ENCODE measurements around the gene EFNA1.

Gene EFNA1

DNA sequence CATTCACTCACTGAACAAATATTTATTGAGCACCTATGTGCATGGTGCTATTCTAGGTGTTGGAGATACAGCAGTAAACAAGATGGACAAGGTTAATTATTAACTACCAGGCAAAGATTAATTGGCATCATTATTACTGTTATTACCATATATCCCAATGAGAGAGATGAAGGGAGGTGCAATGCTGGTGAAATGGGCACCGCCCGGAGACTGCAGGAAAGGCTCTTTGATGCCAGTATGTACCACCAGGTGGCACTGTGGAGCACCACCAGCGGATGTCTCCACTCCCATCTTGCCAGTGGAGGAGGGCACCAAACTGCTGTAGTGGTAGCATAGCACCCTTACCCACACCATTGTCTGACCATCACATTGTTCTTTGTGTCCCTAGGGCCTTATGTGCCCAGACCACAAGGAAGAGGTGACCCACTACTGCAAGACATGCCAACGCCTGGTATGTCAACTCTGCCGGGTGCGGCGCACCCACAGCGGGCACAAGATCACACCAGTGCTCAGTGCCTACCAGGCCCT is 48.9 kb downstream of the EFNA1 start:
- DNase-seq: peak; percentile 79

DNA sequence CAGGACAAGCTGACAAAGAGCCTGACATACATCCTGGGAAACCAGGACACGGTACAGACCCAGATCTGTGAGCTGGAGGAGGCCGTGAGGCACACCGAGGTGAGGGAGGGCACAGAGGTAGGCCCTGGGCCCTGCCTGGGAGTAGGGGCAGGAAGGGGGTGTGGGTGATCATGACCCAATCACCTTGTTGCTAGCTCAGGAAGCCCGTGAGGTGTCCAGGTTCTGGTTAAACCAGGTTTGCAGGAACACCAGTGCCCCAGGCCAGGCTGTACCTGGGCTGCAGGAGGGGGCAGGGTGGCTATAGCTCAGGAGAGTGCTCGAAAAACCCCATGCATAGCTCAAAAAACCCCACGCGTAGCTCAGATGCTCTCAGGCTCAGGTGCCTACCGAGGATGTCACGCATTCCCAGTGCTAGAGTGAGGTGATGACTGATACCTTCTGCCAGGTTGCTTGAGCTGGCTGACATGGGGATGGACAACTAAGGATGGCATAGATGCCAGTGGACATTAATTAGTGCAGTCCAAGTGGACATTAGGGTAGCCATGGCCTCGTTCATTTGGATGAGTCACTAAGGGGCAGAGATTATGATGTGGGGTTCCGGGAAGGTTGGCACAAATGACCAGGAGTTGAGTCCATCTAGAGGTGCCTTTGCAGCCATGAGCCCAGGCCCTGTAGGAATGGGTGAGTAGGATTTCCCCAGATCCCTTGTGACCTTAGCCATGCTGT is 49.7 kb downstream of the EFNA1 start:
- no peak for DNase-seq

DNA sequence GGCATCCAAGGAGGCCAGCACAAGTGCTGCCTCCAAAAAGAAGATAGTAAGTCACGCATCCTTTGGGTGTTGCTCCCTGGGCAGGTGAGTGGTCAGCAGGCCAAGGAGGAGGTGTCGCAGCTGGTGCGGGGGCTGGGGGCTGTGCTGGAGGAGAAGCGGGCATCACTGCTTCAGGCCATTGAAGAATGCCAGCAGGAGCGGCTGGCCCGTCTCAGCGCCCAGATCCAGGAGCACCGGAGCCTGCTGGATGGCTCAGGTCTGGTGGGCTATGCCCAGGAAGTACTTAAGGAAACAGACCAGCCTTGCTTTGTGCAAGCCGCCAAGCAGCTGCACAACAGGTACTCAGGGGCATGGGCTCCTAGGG is 50.2 kb downstream of the EFNA1 start:
- no peak for DNase-seq

DNA sequence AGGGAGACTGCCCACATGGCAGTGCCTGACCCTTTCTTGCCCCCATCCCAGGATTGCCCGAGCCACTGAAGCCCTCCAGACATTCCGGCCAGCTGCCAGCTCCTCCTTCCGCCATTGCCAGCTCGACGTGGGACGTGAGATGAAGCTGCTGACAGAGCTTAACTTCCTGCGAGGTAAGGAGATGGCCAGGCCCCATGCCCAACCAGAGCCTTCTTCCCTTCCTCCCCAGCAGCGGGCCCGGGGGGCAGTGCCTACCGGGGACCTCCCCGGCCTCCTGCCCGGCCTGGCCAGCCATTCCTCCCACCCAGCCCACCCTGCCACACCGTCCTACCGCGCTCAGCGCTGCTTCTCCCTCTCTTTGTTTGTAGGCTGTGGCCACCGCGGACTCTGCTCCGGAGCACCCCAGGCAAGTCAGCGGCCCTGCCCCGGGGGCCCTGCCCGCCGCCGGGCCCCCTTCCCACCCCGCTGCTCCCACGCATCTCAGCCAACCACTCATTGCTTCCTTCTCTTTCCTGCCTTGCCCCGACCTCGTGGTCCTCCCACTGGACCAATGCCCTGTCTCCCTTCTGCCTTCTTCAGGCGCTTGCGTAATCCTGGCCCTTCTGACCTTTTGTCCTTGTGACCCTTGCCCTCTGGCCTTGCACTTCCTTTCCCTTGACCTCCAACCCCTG is 50.9 kb downstream of the EFNA1 start:
- DNase-seq: no peak

DNA sequence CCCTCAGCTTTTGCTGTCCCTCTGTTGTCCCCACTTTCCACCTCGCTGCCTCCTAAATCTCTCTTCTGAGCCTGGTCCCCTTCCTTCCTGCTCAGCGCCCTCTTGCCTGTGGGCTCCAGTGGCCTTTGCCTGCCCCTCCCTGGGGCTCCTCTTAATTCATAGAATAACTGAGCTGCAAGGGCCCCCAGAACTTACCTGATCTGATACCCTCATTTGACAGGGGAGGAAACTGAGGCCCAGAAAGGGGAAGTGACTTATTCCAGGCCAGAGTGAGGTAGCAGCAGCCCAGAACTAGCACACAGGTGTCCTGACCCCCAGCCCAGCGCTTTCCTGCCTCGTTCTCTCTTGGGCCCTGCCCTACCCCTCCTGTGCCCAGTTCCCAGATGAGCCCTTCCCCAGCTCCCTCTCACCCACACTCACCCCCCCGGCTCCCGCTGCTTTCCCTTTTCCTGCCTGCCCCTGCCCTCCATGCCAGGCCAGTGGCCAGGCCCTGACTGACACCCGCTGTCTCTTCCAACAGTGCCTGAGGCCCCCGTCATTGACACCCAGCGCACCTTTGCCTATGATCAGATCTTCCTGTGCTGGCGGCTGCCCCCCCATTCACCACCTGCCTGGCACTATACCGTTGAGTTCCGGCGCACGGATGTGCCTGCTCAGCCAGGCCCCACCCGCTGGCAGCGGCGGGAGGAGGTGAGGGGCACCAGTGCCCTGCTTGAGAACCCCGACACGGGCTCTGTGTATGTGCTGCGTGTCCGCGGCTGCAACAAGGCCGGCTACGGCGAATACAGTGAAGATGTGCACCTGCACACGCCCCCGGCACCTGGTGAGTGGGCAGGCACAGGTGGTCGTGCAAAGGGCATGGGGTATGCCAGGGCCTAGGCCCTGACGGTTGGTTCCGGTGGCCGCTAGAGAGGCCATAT is 51.7 kb downstream of the EFNA1 start:
- DNase-seq: no peak

DNA sequence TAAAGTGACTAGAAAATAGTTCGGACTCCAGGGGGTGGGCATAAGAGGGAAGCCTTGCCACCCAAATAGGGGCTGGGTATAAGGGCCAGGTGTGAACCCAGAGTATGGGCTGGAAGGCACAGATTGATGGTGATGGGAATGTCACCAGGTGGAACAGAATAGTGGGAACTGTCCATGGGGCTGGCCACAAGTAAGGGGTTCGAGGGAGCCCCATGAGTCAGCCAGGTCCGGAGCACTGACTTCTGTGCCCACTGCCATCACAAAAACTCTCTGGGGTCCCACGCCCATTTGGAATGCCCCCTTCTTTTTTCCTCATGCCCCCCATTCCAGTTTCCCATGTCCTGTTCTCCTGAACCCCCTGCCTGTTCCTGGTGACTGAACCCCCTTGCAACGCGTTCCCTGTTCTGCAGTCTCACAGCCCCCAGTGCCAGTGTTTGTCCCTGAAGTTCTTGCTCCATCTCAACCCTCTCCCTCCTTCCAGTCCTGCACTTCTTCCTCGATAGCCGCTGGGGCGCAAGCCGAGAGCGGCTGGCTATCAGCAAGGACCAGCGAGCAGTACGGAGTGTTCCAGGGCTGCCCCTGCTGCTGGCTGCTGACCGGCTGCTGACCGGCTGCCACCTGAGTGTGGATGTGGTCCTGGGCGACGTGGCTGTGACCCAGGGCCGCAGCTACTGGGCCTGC is 53.8 kb downstream of the EFNA1 start:
- DNase-seq: no peak

DNA sequence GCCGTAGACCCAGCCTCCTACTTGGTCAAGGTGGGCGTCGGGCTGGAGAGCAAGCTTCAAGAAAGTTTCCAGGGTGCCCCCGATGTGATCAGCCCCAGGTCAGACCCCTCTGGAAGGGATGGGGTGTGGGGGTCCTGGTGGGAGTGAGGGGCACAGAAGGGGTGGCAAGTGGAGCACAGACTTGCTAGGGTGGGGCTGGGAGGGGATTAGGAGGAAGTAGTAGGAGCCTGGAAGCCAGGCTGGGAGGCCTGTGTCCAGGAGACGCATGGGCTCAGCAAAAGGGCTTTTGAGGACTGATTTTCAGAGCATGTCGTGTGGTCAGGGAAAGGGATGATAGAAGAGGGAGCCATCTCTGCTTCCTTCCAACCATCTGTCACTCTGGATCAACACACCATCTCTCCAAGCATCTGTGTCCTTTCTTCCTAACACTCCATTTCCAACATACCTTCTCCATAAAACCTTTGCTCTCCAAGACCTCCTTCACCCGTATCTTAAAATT is 54.4 kb downstream of the EFNA1 start:
- no peak for DNase-seq

DNA sequence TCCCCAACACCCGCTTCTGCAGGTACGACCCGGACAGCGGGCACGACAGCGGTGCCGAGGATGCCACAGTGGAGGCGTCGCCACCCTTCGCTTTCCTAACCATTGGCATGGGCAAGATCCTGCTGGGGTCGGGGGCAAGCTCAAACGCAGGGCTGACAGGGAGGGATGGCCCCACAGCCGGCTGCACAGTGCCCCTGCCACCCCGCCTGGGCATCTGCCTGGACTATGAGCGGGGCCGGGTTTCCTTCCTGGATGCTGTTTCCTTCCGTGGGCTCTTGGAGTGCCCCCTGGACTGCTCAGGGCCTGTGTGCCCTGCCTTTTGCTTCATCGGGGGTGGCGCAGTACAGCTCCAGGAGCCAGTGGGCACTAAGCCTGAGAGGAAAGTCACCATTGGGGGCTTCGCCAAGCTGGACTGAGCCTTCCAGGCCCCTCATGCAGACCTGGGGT is 56.1 kb downstream of the EFNA1 start:
- DNase-seq: no peak

DNA sequence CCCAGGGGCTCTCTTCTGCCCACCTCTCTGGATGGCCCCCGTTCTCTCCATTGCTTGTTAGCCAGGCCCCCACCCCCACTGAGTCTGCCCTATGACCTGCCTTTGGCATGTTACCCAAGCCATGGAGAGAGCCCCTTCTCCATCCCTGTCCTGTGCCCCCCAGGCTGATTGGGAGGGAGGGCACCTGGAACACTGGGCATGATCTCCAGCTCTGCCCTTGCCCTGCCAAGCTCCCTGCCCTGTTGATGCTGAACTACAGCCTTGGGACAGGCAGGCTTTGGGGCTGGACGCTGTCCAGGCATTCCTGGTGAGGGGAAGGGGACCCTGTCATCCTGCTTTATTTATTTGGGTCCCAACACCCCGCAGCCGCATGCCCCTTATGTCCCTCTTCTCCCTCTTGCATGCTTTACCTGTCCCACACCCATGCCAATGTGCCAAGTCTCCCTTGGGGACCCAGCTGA is 56.7 kb downstream of the EFNA1 start:
- no peak for DNase-seq
